GM18498 (cell line): ENCODE data around the gene U2AF1L4.

Experiments used
- ATAC-seq: cut with Tn5 transposase; IDR thresholded peaks from one replicate; pipeline ENCODE4 v1.9.1; 2021; ENCODE audit warnings: mild to moderate bottlenecking, moderate library complexity; ENCODE audit not compliant: unreplicated experiment

U2AF1L4 gene

DNA sequence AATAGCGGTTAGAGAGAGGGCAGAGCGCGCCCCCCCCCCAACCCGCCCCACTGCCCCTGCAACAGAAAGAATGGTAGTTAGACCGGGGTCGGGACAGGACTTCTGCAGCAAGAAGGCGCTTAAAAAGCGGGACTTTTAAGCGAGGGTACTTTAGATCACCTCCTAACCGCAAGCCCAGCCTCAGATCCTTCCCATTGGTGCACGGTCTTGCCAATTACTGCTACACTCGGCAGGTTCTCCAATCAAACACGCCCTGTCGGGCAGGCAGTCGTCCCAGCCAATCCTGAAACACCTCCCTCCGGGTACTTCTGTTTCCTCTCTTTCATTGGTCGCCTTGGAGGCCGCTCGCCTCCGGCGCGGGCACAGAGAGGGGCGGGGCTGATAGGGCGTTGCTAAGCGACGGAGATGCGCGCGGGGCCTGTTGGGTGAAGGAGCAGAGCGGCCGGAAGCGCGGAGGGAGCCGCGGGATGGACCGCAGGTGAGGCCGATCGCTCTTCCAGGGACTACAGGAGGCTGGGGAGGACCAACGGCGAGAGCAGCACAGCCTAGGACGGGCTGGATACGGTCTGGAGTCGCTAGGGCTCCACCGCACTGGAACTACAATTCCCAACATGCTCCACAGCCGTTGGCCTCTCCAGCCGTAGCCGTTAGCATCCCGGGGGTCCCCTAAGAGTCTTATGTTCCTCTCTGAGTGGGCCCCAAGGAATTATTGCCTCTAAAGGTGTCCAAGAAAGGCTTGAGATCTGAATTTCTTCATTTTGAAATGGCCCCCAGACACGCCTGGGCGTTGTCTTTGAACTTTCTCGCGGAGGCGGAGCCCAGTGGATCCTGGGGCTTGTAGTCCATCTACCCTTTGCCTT, 12.8 kb upstream of the U2AF1L4 start, which contains the start of gene PROSER3:
PROSER3 (plus strand) TSS at position 428 of the 860 bp plus-strand sequence; CDS start at position 468, 40 bp downstream.
- ATAC-seq, result peak; percentile 91

DNA sequence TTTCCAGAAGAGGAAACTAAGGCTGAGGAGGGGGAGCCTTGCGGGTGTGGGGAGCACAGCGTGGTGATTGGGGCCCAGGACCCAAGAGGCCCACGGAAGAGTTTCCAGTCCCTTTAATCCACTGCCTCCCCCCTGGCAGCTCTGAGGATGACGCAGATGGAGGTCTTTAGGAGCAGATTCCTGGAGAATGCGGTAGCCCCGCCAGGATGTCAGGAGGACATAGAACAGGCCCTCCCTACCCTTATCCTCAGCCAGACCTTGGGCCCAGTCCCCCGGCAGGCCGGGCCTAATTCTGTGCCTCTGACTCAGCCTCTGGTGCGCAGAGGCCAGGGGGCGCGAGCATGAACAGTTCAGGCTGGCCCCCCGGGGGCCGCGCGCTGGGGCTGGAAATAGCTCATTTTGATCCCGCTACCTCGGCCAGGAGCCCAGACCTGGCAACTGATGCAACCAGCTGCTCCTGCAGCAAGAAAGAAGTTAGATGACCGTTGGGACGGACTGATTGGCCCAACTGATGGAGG, 12.1 kb upstream of the U2AF1L4 start:
- no peak for ATAC-seq

DNA sequence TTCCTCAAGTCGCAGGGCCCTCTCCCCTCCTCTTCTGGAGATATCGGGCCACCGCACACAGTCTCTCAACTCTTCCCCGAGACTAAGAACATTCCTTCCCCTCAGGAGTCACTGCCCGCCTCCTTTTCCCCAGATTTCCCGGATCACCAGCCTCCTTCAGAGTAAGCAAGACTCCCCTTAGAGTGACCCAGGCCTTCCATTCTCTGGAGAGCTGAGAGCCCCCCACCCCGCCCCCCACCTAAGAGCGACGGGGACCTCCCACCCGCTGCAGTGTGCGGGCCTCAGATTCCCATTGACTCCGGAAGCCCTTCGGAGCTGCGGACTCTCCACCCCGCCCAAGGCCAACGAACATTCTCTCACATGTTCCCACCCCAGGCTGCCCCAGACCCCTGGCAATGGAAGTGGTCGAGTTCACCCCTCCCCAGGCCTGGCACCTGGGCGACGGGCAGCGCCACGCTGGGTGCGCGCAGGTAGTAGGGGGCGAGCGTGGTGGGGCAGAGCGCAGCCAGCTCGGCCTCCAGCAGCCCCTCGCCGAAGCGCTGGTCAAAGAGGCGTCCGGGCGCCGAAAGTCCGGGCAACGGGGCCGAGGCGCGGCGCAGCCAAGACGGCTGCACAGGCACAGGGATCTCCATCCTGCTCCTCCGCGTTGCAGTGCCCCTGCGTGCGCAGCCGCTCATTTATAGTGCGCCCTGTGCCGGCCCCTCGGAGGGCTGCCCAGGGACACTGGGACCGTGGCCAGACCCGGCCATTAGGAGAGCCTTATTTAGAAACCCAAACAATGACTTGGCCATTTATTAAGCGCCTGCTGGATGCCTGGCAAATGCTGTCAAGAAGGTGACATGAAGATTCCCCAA, 11.4 kb upstream of the U2AF1L4 start, which contains the start of gene HSPB6:
HSPB6 (minus strand) TSS at position 653 of the 854 bp plus-strand sequence; CDS start at position 632, 21 bp downstream.
- no peak for ATAC-seq

DNA sequence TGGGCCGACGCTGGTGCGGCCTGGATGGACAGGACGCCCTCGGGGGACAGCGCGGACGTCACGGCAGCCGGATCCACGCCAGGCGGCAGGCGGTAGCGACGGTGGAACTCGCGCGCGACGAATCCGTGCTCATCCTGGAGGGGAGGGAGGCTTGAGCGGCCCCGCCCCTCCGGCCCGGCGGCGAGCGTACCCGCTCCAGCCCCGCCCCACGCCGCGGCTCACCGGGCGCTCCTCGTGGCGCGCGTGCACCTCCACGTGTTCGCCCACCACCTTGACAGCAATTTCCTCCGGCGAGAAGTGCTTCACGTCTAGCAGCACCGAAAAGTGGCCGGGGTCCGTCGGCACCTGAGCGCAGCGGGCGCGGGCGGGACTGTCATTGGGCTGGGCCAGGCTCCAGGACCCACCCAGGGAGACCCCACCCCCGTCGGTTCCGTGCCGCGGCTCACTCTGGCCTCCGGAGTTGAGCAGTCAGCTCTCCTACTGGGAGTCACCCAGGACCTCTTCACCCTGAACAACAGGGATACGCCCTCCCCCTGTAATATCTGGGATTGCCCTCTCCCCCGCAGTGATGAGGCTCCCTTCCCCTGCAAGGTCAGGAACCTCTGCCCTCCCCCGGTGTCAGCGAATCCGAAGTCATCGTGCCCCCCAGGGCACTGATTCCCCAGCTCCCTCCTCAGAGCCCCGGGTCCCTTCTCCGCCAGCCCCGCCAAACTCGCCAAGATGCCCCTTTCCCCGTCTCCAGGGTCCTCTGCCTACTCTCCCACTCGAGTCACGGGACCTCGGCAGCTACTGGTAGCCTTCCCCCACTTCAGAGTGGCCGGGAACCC, 10.5 kb upstream of the U2AF1L4 start:
- ATAC-seq, result no peak

DNA sequence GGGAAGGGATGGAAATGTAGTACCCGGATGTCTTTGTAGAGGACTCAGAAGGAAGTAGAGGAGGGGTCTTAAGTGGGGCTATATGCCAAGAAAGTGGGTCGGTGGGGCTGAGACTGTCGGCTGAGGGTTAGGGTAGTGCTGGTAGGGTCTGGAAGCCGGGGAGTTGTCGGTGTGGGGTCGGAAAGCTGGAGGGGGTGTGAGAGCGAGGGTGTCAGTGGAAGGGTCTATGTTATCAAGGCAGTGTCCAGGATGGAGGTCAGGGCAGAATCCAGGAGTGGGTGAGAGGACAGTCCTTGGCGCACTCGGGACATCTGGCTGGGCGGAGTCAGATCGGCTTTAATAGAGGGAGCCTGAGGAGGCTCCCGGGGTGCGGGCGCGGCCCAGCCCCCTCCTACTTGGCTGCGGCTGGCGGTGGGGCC, 9.9 kb upstream of the U2AF1L4 start:
- ATAC-seq, result no peak

DNA sequence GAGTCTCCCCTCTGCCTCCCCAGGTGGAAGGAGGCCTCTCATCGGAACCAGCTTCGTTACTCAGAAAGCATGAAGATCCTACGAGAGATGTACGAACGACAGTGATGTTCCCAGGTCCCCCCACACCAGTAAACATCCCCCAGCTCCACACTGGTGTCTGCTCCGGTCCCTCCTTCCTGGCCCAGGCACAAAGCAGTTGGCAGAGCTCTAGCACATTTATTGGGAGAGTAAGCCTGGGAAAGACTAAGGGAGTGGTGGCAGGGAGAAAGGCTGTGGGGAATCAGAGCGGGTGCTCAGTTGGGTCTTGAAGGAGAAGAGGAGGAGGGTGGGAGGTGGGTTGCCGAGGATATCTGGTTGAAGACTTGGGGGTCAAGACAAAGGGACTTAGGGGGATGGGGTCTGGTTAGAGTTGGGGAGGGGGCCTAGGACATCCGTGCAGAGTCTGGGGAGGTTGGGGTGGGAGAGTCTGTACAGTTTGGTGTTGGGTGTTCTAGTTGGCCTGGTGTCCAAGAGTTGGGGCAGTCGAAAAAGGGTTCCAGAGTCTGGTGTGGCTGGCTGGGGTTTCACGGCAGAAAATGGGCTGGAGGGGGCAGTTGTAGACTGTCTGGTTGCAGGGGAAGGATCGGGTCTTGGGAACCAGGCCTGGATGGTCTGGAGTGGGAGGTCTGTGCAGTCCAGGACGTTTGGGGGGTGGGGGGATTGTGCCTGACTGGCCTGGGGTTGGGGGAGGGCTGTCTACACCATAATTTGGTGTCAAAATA, 9.3 kb upstream of the U2AF1L4 start:
- ATAC-seq, result no peak

DNA sequence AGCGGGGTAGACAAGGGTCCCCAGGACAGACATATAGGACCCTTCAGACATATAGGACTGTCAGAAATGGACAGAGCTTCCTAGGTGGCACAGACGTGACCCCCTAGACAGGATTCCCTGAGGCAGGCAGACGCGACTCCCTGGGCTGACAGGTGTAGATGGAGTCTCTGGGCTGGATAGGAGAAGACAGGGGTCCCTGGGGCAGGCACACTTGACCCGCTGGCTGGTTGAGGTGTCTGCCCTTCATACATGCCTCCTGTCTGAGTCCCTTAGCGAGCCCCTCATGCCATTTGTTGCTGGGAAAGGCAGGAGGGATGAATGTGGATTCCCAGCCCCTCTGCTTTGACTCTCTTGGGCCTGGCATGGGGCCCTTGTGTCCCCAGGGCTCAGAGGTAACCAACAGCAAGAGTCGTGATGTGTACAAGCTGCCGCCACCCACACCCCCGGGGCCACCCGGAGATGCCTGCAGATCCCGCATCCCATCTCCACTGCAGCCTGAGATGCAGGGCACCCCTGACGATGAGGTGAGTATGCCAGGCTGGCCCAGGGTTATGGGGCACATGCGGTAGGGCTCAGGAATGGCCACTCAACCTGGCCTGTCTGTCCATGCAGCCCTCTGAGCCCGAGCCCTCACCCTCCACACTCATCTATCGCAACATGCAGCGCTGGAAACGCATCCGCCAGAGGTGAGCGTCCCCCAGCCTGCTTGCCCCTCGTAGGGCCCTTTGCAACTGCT, 8.6 kb upstream of the U2AF1L4 start:
- ATAC-seq, result no peak

DNA sequence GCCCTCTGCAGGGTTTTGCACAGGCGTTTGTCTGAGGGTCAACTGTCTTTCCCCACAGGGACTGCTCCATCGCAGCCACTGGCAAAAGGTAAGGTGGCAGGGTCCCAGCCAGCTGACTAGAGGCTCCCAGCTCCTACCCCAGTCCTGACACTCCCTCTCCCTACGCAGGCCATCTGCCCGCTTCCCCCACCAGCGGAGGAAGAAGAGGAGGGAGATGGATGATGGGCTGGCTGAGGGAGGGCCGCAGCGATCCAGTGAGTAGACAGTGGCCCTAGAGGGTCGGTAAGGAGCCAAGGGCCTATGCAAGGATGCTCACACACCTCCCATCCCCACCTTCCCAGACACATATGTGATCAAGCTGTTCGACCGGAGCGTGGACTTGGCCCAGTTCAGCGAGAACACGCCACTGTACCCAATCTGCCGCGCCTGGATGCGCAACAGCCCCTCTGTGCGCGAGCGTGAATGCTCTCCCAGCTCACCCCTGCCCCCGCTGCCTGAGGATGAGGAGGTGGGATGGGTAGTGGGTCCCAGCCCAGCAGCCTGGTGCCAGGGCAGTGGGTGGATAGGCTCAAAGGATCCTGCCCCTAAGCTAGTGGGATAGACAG, 7.6 kb upstream of the U2AF1L4 start:
- no peak for ATAC-seq

DNA sequence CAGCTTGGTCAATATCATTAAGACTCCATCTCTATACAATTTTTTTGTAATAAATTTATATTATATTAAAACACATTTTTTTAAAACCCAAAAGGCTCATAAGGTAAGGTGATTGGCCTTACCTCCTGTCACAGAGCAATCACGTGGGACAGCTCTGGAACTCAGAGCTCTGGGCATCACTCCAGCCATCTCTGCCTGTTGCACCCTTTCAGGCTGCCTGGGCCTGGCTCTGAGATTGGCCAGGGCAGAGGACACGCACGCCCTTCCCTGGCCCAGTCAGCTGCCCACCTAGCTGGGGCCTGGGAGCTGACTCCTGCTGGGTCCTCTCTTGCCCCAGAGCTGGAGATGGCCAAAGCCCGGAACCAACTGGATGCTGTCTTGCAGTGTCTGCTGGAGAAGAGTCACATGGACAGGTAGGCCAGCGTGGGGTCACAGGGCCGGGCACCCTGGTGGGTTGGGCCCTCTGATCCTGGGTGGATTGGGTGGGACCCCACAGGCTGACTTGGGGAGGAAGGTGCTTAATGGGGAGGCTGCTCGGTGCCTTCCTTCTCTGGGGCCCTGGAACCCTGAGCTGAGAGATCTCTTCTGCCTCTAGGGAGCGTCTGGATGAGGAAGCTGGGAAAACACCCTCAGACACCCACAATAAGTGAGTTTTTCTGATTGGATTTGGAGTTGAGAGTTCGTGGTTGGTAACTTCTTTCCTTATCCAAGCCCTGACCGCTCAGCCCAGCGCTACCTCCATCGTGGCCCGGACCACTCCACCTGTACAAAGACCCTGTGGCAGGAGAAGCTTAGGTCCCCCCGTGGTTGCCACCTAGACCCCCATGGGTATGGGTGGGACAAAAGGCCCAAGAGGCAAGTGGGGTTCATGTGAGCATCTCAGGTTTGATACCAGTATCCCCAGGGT, 6.9 kb upstream of the U2AF1L4 start:
- ATAC-seq, result no peak

DNA sequence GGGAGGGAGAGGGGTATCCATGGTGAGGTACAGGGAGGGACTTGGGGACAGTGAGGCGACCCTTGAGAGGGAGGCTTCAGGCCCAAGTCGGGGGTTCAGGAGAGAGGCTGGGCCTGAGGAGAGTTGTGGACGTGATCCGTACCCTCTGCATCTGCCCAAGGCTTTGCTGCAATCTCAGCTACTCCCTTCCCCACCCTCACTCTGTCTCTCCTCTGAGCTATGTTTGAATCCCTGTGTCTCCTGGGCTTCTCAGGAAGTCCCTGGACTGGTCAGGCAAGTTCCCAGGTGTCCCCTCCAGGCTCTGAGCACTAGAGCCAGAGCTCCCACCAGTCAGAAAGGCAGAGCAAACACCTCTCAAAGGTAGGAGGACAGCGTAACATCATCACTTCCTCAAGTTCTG, 4.9 kb upstream of the U2AF1L4 start:
- ATAC-seq, result no peak

DNA sequence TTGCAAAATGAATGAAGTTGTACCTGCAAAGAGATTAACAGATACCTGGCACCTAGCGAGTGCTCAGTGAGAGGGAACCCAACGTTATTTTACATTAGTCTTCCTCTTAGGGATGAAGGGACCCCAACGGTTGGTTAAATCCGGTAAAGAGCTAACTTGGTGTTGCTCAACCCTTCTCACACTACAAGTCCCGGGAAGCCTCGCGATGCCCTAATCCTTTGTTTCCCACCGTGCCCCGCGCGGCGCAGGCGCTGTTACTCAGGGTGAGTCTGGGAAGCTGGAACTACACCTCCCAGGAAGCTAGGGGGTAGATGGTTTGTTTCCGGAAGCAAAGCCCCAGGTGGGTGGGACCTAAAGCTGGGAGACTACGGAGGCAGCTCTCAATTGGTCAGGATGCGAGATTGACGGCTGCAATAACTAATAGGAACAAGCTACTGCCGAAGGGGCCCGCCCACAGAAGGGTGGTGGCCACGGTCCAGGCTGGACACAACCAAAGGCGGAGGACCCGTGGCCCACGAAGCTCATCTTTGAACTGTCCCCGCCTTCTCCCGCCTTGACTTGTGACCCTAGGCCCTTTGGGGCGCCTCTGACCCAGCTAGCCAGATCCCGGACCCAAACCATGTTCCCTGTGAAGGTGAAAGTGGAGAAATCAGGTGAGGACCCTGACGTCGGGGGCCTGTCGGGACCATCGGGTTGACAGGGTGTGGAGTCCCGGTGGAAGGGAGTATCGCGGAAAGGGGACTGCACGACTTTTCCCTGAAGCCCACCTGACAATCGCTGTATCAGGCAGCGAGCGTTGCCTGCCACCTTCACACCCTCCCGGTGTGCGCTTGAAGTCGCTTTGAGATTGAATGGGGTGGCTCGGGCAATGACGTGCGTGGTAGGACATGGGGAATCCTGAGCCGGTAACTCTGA, 3.1 kb upstream of the U2AF1L4 start, which contains the start of gene LIN37:
LIN37 (plus strand) TSS at position 471 of the 915 bp plus-strand sequence; CDS start at position 620, 149 bp downstream.
- peak; percentile 70 for ATAC-seq

DNA sequence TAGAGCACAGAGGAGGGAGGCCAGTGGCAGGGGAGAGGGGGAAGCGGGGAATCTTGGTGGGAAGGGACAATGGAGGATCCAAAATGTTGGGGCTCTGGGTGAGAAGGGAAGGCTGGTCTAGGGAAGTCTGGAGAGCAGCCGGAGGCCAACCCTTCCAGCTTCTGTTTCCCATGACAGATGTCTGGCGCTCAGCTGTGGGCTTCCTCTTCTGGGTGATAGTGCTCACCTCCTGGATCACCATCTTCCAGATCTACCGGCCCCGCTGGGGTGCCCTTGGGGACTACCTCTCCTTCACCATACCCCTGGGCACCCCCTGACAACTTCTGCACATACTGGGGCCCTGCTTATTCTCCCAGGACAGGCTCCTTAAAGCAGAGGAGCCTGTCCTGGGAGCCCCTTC, 1.3 kb upstream of the U2AF1L4 start:
- ATAC-seq, result no peak

DNA sequence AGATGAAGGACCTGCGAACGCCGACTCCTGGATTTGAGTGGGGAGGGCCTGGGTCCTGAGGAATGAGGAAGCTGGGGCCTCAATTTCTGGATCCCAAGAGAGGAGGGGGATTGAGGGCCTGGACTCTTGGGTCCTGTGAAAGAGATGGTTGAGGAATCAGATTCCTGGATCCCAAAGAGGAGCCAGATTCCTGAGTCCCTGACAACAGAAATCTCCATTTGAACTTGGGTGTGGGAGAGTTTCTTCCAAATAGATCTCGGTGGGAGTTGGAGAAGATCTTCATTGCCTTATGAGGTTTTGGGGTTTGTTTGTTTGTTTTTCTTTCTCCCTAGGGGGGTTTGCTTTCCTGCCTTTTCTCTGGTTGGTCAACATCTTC, 857 bp upstream of the U2AF1L4 start:
- no peak for ATAC-seq

DNA sequence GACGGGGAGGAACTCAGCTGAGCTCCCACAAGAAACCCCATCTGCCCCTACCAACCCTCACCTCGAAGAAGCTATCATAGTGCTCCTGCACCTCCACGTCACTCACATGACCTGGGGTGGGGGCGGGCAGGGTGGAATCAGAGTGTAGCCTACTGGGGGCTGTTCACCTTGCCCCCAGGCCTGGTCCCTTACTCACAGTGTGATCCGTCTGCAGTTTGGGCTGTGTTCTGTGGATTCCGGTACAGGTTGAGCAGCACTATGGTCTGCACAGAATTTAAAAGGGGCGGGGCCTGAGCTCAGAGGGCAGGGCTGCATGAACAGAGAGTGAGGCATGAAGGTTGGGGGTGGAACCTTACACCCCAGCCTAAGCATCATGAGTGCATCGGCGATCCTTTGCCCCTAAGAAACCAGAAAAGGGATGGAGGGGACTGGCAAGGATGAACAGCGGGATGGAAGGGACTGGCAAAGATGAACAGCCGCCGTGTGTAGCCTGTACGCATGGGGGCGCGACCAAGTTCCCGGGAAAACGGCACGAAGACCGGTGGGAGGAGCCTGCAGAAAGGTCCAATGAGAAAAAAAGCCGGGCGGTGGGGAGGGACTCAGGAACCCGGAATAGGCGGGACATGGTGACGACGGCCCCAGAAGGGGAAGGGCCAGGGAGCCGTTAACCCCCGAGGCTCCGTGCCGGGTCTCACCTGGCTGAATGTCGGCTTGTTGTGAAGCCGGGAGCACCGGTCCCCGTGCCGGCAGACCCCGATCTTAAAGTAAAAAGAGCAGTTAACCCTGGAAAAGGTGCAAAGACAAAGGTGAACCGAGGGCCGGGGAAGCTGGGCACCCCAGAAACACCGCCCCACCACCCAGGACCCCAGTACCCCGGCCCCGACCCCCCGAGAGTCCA, 539 bp downstream of the U2AF1L4 start:
- peak; percentile 37 for ATAC-seq

DNA sequence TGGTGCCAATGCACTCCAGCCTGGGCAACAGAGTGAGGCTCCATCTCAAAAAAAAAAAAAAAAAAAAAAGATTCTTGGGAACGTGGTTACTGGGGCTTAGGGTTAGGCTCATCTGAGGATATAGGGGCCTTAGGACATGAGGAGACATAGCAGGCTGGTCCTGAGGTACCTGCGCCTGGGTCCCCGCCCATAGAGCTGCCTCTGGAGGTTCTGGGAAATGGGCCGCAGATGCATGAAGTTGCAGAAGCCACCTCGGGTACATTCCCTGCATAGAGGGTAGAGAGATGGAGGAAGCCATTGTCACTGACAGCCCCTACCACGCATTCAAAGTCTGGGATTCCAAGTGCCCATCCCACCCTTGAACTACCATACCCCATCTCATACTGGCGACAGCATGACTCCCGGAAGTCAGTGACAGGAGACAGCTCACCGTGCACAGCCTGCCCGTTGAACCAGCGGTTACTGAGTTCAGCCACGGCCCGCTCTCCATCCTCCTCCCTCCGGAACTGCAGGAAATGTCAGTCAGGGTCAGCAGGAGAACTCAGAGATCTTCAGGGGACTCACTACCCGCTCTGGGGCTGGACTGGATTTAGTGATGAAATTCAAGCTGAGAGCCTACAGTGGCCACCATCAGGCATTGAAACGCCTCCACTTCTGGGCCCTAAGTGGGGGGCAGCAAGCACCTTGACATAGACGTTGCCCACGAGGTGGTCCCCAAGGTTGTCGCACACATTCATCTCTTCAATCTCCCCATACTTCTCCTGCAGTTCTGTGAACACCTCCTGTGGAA, 1.4 kb downstream of the U2AF1L4 start:
- no peak for ATAC-seq
